RKO (cell line): ENCODE measurements around the gene PLPPR1.

Experiments used
- DNase-seq: peaks from one replicate; pipeline ENCODE4 v3.0.0-alpha.2; 2016; ENCODE audit warnings: low spot score

PLPPR1 gene

GRCh38 chr9:101047848-101048397 lies 19.4 kb downstream of the PLPPR1 start:
- peak; percentile 52 for DNase-seq

- no peak for DNase-seq
Measured at GRCh38 chr9:101050650-101051049, 22.1 kb downstream of the PLPPR1 start.

- no peak for DNase-seq
Measured at GRCh38 chr9:101054657-101055056, 26.1 kb downstream of the PLPPR1 start.

GRCh38 chr9:101055516-101055915 lies 27.0 kb downstream of the PLPPR1 start:
- DNase-seq = no peak

- DNase-seq = no peak
Measured at GRCh38 chr9:101062686-101063085, 34.2 kb downstream of the PLPPR1 start.

GRCh38 chr9:101063192-101063591 lies 34.7 kb downstream of the PLPPR1 start:
- no peak for DNase-seq

GRCh38 chr9:101064206-101064605 lies 35.7 kb downstream of the PLPPR1 start:
- DNase-seq = no peak

GRCh38 chr9:101065930-101066329 lies 37.4 kb downstream of the PLPPR1 start:
- no peak for DNase-seq

GRCh38 chr9:101068696-101069095 lies 40.2 kb downstream of the PLPPR1 start:
- DNase-seq = no peak

- DNase-seq = no peak
Measured at GRCh38 chr9:101072259-101072658, 43.7 kb downstream of the PLPPR1 start.

- DNase-seq = no peak
Measured at GRCh38 chr9:101073122-101073521, 44.6 kb downstream of the PLPPR1 start.

- DNase-seq = no peak
Measured at GRCh38 chr9:101081641-101082040, 53.1 kb downstream of the PLPPR1 start.

GRCh38 chr9:101083448-101084202 lies 55.1 kb downstream of the PLPPR1 start:
- no peak for DNase-seq

- DNase-seq = no peak
Measured at GRCh38 chr9:101087426-101087825, 58.9 kb downstream of the PLPPR1 start.

- DNase-seq = no peak
Measured at GRCh38 chr9:101092922-101093321, 64.4 kb downstream of the PLPPR1 start.

GRCh38 chr9:101093620-101094019 lies 65.1 kb downstream of the PLPPR1 start:
- peak; percentile 66 for DNase-seq

- DNase-seq = no peak
Measured at GRCh38 chr9:101094686-101095085, 66.2 kb downstream of the PLPPR1 start.

GRCh38 chr9:101097210-101097609 lies 68.7 kb downstream of the PLPPR1 start:
- no peak for DNase-seq

GRCh38 chr9:101098392-101098791 lies 69.9 kb downstream of the PLPPR1 start:
- no peak for DNase-seq

GRCh38 chr9:101114317-101114716 lies 85.8 kb downstream of the PLPPR1 start:
- no peak for DNase-seq

GRCh38 chr9:101115102-101115501 lies 86.6 kb downstream of the PLPPR1 start:
- DNase-seq = no peak

GRCh38 chr9:101117161-101117560 lies 88.6 kb downstream of the PLPPR1 start:
- DNase-seq = no peak

- DNase-seq = peak; percentile 49
Measured at GRCh38 chr9:101119206-101119819, 90.8 kb downstream of the PLPPR1 start.
